Right lung (tissue), 10 donors: ENCODE data around the gene COX11. TPM values are rescaled to one million over a fixed set of nuclear protein-coding genes. Genes with fewer than 3 reads are reported as not detected.

Experiments used
- DNase-seq, 2 donors: peaks; one replicate each; pipeline ENCODE4 v3.0.0-alpha.2; 2013
- long read RNA-seq, 8 donors: transcript quantifications; one replicate each; lab custom pipeline, GENCODE V29; 2026
- polyA plus RNA-seq, 5 donors: library from polyadenylated mRNA; unstranded; fragments of 120-200 nt; gene quantifications; one replicate each; pipeline versions ENCODE4 v1.2.1 to v1.2.3, GENCODE V29; 2013; ENCODE audit warnings: inconsistent platforms in 1 of 5, low replicate concordance in 1 of 5; ENCODE audit not compliant: insufficient read length in 5 of 5, insufficient read depth in 1 of 5

COX11 gene
- polyA plus RNA-seq, result 100 to 1,000 TPM in 2 of 5 donors, 10 to 100 TPM in 3; 71.5 to 107 (median 78.3) TPM
- long read RNA-seq, donor 1, transcript COX11-201 (4 exons, 2,497 nt), result minor isoform, 7 of 64 reads
- long read RNA-seq, donor 1, transcript COX11-203 (1 exons, 3,244 nt), result major isoform, 40 of 64 reads
- long read RNA-seq, donor 1, partial matches to known transcripts, result 13 of 64 reads
- long read RNA-seq, donor 1, other reads (novel, unspliced or antisense), result 0 of 64 reads
- long read RNA-seq, donor 2, transcript COX11-203 (1 exons, 3,244 nt), result major isoform, 18 of 41 reads
- long read RNA-seq, donor 2, transcript COX11-201 (4 exons, 2,497 nt), result minor isoform, 13 of 41 reads
- long read RNA-seq, donor 2, transcript COX11-202 (3 exons, 1,108 nt), result minor isoform, 7 of 41 reads
- long read RNA-seq, donor 2, partial matches to known transcripts, result 0 of 41 reads
- long read RNA-seq, donor 2, other reads (novel, unspliced or antisense), result 0 of 41 reads
- long read RNA-seq, donor 3, transcript COX11-203 (1 exons, 3,244 nt), result major isoform, 76 of 90 reads
- long read RNA-seq, donor 3, transcript COX11-201 (4 exons, 2,497 nt), result minor isoform, 6 of 90 reads
- long read RNA-seq, donor 3, partial matches to known transcripts, result 6 of 90 reads
- long read RNA-seq, donor 3, other reads (novel, unspliced or antisense), result 0 of 90 reads
- long read RNA-seq, donor 4, transcript COX11-203 (1 exons, 3,244 nt), result major isoform, 31 of 50 reads
- long read RNA-seq, donor 4, partial matches to known transcripts, result 6 of 50 reads
- long read RNA-seq, donor 4, other reads (novel, unspliced or antisense), result 5 of 50 reads
- long read RNA-seq, donor 5, transcript COX11-201 (4 exons, 2,497 nt), result minor isoform, 15 of 99 reads
- long read RNA-seq, donor 5, transcript COX11-202 (3 exons, 1,108 nt), result minor isoform, 8 of 99 reads
- long read RNA-seq, donor 5, transcript COX11-203 (1 exons, 3,244 nt), result major isoform, 50 of 99 reads
- long read RNA-seq, donor 5, partial matches to known transcripts, result 21 of 99 reads
- long read RNA-seq, donor 5, other reads (novel, unspliced or antisense), result 0 of 99 reads
- long read RNA-seq, donor 6, transcript COX11-203 (1 exons, 3,244 nt), result major isoform, 69 of 109 reads
- long read RNA-seq, donor 6, transcript COX11-201 (4 exons, 2,497 nt), result minor isoform, 17 of 109 reads
- long read RNA-seq, donor 6, partial matches to known transcripts, result 14 of 109 reads
- long read RNA-seq, donor 6, other reads (novel, unspliced or antisense), result 0 of 109 reads
- long read RNA-seq, donor 7, transcript COX11-203 (1 exons, 3,244 nt), result major isoform, 31 of 53 reads
- long read RNA-seq, donor 7, transcript COX11-202 (3 exons, 1,108 nt), result minor isoform, 7 of 53 reads
- long read RNA-seq, donor 7, transcript COX11-201 (4 exons, 2,497 nt), result minor isoform, 7 of 53 reads
- long read RNA-seq, donor 7, partial matches to known transcripts, result 5 of 53 reads
- long read RNA-seq, donor 7, other reads (novel, unspliced or antisense), result 0 of 53 reads
- long read RNA-seq, donor 8, transcript COX11-203 (1 exons, 3,244 nt), result major isoform, 20 of 25 reads
- long read RNA-seq, donor 8, partial matches to known transcripts, result 0 of 25 reads
- long read RNA-seq, donor 8, other reads (novel, unspliced or antisense), result 0 of 25 reads

GRCh38 chr17:54968262-54968987 is at the start of gene COX11, which contains the start of gene STXBP4:
COX11 (minus strand) TSS chr17:54968654; CDS start chr17:54968646, 8 bp downstream.
STXBP4 (plus strand) TSS chr17:54968765; CDS start chr17:54986220, 17,455 bp downstream.
- peak; percentile 97 to 98 for DNase-seq

GRCh38 chr17:55005520-55005919 is 37.1 kb upstream of the COX11 start:
- DNase-seq, result no peak

DNA sequence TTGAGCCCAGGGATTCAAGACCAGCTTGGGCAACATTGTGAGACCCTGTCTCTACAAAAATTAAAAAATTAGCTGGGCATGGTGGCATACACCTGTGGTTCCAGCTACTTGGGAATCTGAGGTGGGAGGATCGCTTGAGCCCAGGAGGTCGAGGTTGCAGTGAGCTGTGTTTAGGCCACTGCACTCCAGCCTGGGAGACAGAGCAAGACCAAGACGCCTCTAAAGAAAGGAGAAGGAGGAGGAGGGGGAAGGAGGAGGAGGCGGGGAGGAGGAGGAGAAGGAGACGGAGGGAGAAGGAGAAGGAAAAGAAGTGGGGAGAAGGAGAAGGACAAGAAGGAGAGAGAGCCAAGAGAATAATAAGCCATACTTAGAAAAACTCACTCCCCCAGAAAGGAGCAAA is 36.0 kb upstream of the COX11 start:
- DNase-seq, result no peak

GRCh38 chr17:55002458-55002857 is 34.0 kb upstream of the COX11 start:
- no peak for DNase-seq

DNA sequence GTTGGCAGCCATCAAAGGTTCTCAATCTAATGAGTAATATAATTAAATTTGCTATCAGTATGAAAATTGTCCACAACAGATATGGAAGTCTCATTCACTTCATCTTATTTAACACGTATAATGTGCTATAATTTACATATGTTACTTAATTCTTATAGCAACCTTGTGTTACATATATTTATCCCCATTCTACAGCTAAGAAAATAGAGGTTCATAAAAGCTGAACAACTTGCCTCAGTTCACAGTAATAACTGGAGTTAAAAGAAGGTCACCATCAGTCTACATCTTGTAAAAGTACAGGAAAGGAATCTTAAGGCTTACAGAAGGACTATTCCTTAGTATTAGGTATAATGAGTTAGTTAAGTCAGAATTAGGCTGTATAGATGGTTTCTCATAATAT is 28.0 kb upstream of the COX11 start:
- no peak for DNase-seq

DNA sequence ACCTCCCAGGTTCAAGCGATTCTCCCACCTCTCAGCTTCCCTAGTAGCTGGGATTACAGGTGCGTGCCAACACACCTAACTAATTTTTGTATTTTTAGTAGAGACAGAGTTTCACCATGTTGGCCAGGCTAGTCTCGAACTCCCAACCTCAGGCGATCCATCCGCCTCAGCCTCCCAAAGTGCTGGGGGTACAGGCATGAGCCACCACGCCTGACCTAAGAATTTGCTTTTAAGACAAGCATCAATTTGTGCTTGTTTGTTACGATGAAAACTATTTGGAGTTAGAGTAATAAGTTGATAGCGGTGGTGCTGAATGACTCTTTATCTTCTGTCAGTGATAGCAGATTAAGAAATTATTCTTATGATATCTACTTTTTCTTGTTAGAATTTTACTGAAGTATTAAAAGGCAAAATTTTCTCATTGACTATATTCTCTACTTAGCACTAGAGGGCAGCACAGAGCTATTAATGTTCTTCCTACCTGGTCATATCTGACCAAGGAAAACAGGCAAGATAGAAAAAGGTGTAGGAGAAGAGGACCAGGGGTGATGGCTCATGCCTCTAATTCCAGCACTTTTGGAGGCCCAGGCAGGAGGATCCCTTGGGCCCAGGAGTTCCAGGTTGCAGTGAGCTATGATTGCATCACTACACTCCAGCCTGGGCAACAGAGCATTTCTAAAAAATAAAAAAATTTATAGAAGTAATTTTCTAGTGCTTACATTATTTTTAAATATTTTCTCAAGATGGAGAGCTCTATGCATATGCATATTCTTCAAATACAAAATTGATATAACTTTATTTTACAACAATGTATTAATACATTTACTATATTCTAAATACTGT is 24.6 kb upstream of the COX11 start:
- peak; percentile 15 to 36 for DNase-seq

GRCh38 chr17:54991567-54991966 is 23.1 kb upstream of the COX11 start:
- DNase-seq, result no peak

GRCh38 chr17:54990118-54990517 is 21.7 kb upstream of the COX11 start:
- DNase-seq, result no peak

DNA sequence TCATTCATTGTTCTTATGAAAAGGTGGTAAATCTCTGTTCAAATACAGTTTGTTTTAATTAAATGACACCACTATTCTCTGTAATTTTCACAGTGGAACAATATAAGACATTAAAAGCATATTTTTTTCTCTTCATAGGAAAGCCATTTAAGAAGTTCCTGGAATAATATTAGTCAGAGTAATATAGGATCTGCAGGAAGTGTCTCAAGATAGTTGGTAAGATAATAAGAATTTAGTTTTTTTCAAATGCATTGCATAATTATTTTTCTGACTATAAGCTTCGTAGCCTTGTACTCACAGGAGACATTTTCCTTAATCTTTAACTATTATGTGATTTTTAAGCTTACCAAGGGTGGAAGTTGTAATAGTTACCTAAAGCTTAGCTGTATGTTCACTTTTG is 17.0 kb upstream of the COX11 start:
- no peak for DNase-seq

DNA sequence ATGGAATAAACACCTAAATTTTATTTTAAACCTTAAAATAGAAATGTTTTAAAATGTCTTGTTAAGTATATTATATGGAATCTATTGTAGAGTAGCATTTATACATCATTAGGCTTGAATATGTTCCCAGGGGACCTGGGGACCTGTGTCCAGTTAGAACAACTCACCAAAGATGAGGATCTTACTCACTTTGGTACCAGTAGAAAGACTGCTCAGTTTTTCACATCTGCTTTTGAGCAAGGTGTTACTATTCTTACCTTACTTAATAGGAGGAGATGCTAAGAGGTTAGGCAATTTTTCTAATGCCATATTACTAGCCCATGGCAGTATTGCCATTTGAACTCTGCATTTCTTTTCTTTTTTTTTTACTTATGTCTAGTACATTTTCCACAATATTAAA is 14.8 kb upstream of the COX11 start:
- no peak for DNase-seq

- no peak for DNase-seq
These were observed 13.9 kb upstream of the COX11 start for GRCh38 chr17:54982399-54982798.

DNA sequence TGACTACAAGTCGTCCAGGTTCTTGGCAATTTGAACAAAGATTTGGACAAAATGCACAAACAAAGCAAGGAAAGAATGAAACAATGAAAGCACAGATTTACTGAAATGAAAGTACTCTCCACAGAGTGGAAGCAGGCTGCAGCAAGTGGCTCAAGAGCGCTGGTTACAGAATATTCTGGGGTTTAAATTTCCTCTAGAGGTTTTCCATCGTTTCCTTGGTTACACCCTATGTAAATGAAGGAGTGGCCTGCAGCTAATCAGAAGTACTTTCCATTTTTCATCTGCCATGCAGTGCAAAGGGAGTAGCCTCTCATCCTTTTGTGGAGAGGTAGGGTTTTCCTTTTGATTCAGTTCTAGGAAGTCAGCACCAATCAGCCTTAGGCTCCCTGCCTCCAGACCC is 11.9 kb upstream of the COX11 start:
- no peak for DNase-seq

- peak in 1 of 2 donors; percentile 5 for DNase-seq
These were observed 11.2 kb upstream of the COX11 start for GRCh38 chr17:54979657-54980056.

DNA sequence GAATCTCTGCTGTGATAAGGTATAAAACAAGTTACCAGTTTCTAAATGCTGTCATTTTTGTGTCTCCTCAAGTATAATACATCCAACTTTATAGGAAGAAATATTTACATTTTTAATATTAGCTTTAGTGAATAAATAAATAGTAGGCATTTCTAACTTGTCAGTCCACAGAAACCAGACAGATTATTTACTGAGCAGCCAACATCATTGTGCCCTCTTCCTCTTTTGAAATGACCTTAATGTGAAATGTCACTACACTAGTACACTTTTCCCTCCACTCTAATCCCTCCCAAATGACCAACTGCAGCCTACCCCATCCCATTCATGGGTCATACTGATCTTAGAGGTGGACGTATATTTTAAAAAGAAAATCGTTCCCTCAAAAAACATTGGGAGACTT is 9.3 kb upstream of the COX11 start:
- no peak for DNase-seq

DNA sequence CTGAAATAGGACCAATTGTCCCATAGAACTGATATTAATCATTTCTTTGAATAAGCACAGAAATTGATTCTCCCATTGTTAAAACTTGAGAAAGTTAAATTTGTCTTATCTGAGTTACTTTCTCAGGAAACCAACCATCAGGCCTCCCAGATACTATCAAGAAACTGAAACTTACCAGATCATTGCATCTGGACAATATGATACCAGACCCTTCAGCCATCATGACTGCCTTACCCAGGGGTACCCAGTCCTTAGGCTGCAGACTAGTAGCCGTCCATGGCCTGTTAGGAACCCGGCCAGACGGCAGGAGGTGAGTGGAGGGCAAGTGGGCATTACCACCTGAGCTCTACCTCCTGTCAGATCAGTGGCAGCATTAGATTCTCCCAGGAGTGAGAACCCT is 7.9 kb upstream of the COX11 start:
- no peak for DNase-seq

- no peak for DNase-seq
These were observed 6.3 kb upstream of the COX11 start for GRCh38 chr17:54974759-54975158.

GRCh38 chr17:54972406-54973138 is 4.1 kb upstream of the COX11 start:
- no peak for DNase-seq

DNA sequence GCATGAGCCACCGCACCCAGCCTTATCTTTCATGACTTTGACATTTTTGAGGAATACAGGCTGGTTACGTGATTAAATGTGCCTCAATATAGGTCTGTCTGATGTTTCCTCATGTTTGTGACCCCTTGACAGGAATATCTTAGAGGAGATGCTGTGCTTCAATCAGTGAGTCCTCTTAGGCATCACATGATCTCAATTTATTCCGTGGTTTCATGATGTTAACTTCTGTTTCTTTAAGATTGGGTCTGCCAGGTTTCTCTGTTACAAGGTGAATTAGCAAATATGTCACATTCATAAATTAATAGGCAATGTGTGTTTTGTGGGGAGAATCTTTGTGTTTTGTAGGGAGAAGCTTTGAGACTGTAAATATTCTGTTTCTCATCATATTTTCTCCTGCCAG is 3.4 kb upstream of the COX11 start:
- DNase-seq, result no peak

DNA sequence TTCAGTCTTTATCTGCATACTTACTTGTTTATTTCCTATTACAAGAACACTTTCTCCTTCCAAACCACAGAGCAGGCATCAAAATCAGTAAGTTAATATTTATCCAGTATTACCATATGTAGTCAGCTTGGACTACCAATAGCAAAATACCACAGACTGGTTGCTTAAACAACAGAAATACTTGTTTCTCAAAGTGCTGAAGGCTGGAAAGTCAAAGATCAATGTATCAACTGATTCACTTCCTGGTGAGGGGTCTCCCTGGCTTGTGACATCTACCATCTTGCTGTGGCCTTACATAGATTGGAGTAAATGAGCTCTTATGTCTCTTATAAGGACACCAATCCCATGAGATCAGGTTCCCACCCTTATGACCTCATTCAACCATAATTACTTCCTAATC is 2.7 kb upstream of the COX11 start:
- no peak for DNase-seq
